ENCODE measurements around the gene PADI3.
"Not testable (repeated sequence)": the region's sequence is repeated elsewhere in the genome, so short reads cannot be mapped to it uniquely, and the experiment has no call there.

PADI3 gene

GRCh38 chr1:17216078-17216477 lies 32.8 kb upstream of the PADI3 start:
- no peak for DNase-seq

- no peak for DNase-seq
Observed at GRCh38 chr1:17217607-17218006, 31.3 kb upstream of the PADI3 start.

- DNase-seq, result no peak
Observed at GRCh38 chr1:17218939-17219338, 30.0 kb upstream of the PADI3 start.

- DNase-seq, result no peak
Observed at GRCh38 chr1:17220287-17220686, 28.6 kb upstream of the PADI3 start.

- DNase-seq, result no peak
Observed at GRCh38 chr1:17222557-17222956, 26.3 kb upstream of the PADI3 start.

- DNase-seq, result no peak
Observed at GRCh38 chr1:17224434-17224833, 24.5 kb upstream of the PADI3 start.

- no peak for DNase-seq
Observed at GRCh38 chr1:17225140-17225539, 23.8 kb upstream of the PADI3 start.

GRCh38 chr1:17227358-17227915 lies 21.5 kb upstream of the PADI3 start:
- no peak for DNase-seq

GRCh38 chr1:17228619-17229018 lies 20.3 kb upstream of the PADI3 start:
- no peak for DNase-seq

GRCh38 chr1:17229379-17229778 lies 19.5 kb upstream of the PADI3 start:
- no peak for DNase-seq

GRCh38 chr1:17230106-17230505 lies 18.8 kb upstream of the PADI3 start:
- DNase-seq, result no peak

GRCh38 chr1:17230671-17231310 lies 18.1 kb upstream of the PADI3 start:
- DNase-seq, result no peak

- no peak for DNase-seq
Observed at GRCh38 chr1:17232759-17233661, 15.9 kb upstream of the PADI3 start.

- no peak for DNase-seq
Observed at GRCh38 chr1:17233675-17234320, 15.1 kb upstream of the PADI3 start.

- DNase-seq, result no peak
Observed at GRCh38 chr1:17234405-17234804, 14.5 kb upstream of the PADI3 start.

GRCh38 chr1:17235135-17235885 lies 13.6 kb upstream of the PADI3 start:
- DNase-seq, result no peak

- DNase-seq, result peak; percentile 34 to 66
Observed at GRCh38 chr1:17236779-17237560, 11.9 kb upstream of the PADI3 start.

- DNase-seq, result no peak
Observed at GRCh38 chr1:17237561-17237903, 11.4 kb upstream of the PADI3 start.

GRCh38 chr1:17239420-17239819 lies 9.5 kb upstream of the PADI3 start:
- DNase-seq, result peak in 1 of 2 experiments; percentile 33

- DNase-seq, result not testable (repeated sequence)
Observed at GRCh38 chr1:17241011-17241779, 7.7 kb upstream of the PADI3 start.

GRCh38 chr1:17241780-17242074 lies 7.2 kb upstream of the PADI3 start:
- DNase-seq, result not testable (repeated sequence)

Data from NCI-H187 (cell line).